A549 (cell line): ENCODE results near the gene ICA1L.

Source experiments
- BHLHE40 ChIP-seq: IDR thresholded peaks from 2 replicates; pipeline ENCODE4 v1.6.1; 2012; ENCODE audit warnings: low read depth, low read length, inconsistent platforms
- CEBPB ChIP-seq, 2 experiments: fragments of >200 bp in 1 of 2; sonication (Bioruptor Twin) in 1 of 2; formaldehyde crosslinking in 1 of 2; IDR thresholded peaks; 2 replicates each; pipeline ENCODE4 v1.6.1; 2012 to 2016
- GATA3 ChIP-seq: IDR thresholded peaks from 2 replicates; pipeline ENCODE4 v1.6.1; 2012; ENCODE audit warnings: borderline replicate concordance
- HOXB5 ChIP-seq: fragments of 250-450 bp; sonication (Bioruptor Pico); IDR thresholded peaks from 2 replicates; pipeline ENCODE4 v1.5.0; 2020; ENCODE audit warnings: mild to moderate bottlenecking, moderate library complexity
- JUN ChIP-seq, 2 experiments: fragments of >200 bp; sonication (Bioruptor Twin); formaldehyde crosslinking; IDR thresholded peaks; 2 replicates in 1 of 2; 3 replicates in 1 of 2; pipeline ENCODE4 v1.6.1; 2016 to 2017
- MAFK ChIP-seq: fragments of 450-650 bp; IDR thresholded peaks from 2 replicates; pipeline ENCODE4 v1.6.1; 2014; ENCODE audit not compliant: partially characterized antibody
- MYC ChIP-seq: IDR thresholded peaks from 2 replicates; pipeline ENCODE4 v1.6.1; 2012; ENCODE audit warnings: mild to moderate bottlenecking, inconsistent platforms, low read length, improper control_type of control experiment, borderline replicate concordance
- POLR2A ChIP-seq: IDR thresholded peaks from 2 replicates; pipeline ENCODE4 v1.6.1; 2012; ENCODE audit warnings: mild to moderate bottlenecking, low read length
- RAD21 ChIP-seq, 2 experiments: fragments of >200 bp in 1 of 2; sonication (Bioruptor Twin) in 1 of 2; formaldehyde crosslinking in 1 of 2; IDR thresholded peaks in 1 of 2; conservative IDR thresholded peaks in 1 of 2; 2 replicates in 1 of 2; 3 replicates in 1 of 2; pipeline ENCODE4 v1.6.1; 2012 to 2018; ENCODE audit warnings: inconsistent platforms in 1 of 2
- TF ChIP-seq, protein P1 (sequence below): fragments of >200 bp; sonication (Bioruptor Twin); formaldehyde crosslinking; IDR thresholded peaks from 3 replicates; pipeline ENCODE4 v1.5.1; 2016
- TF ChIP-seq, protein P2 (sequence below): fragments of >200 bp; sonication (Bioruptor Twin); formaldehyde crosslinking; IDR thresholded peaks from 3 replicates; pipeline ENCODE4 v1.6.1; 2016

DNA sequence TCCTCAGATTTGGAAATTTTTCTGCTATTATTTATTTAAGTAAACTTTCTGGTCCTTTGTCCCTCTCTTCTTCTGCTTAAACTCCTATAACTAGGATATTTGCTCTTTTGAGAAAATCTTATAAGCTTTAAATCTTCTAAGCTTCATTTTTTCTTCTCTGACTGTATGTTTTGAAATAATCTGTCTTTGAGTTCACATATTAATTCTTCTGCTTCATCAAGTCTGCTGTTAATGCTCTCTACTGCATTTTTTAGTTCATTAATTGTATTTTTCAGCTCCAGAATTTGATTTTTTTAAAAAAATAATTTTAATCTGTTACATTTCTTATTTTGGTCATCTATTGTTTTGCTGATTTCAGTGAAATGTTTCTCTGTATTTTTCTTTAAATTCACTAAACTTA lies 28.9 kb downstream of the ICA1L start:
- TF ChIP-seq, protein P1, sequence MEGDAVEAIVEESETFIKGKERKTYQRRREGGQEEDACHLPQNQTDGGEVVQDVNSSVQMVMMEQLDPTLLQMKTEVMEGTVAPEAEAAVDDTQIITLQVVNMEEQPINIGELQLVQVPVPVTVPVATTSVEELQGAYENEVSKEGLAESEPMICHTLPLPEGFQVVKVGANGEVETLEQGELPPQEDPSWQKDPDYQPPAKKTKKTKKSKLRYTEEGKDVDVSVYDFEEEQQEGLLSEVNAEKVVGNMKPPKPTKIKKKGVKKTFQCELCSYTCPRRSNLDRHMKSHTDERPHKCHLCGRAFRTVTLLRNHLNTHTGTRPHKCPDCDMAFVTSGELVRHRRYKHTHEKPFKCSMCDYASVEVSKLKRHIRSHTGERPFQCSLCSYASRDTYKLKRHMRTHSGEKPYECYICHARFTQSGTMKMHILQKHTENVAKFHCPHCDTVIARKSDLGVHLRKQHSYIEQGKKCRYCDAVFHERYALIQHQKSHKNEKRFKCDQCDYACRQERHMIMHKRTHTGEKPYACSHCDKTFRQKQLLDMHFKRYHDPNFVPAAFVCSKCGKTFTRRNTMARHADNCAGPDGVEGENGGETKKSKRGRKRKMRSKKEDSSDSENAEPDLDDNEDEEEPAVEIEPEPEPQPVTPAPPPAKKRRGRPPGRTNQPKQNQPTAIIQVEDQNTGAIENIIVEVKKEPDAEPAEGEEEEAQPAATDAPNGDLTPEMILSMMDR = no peak
- no peak for TF ChIP-seq MYC
- no peak for TF ChIP-seq GATA3
- no peak for TF ChIP-seq BHLHE40
- TF ChIP-seq, protein P2, sequence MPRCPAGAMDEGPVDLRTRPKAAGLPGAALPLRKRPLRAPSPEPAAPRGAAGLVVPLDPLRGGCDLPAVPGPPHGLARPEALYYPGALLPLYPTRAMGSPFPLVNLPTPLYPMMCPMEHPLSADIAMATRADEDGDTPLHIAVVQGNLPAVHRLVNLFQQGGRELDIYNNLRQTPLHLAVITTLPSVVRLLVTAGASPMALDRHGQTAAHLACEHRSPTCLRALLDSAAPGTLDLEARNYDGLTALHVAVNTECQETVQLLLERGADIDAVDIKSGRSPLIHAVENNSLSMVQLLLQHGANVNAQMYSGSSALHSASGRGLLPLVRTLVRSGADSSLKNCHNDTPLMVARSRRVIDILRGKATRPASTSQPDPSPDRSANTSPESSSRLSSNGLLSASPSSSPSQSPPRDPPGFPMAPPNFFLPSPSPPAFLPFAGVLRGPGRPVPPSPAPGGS = no peak
- TF ChIP-seq POLR2A = no peak
- no peak for TF ChIP-seq MAFK
- no peak for TF ChIP-seq HOXB5 (CRISPR knock-in tag)
- TF ChIP-seq CEBPB (IDR thresholded peaks at IDR 0.05) = no peak
- no peak for TF ChIP-seq JUN (IDR thresholded peaks at IDR 0.05)
- TF ChIP-seq RAD21 (conservative IDR thresholded peaks at IDR 0.05 in 1 of 2, IDR thresholded peaks at IDR 0.05 in 1 of 2) = no peak
